NCI-H524 (cell line): ENCODE data around the gene PLEKHG7.
"Not testable (repeated sequence)": the region's sequence is repeated elsewhere in the genome, so short reads cannot be mapped to it uniquely, and the experiment has no call there.

ENCODE experiments used
- DNase-seq, 2 experiments: peaks; one replicate each; lab custom pipeline; 2025; lab: John Stamatoyannopoulos, UW

Gene PLEKHG7

DNA sequence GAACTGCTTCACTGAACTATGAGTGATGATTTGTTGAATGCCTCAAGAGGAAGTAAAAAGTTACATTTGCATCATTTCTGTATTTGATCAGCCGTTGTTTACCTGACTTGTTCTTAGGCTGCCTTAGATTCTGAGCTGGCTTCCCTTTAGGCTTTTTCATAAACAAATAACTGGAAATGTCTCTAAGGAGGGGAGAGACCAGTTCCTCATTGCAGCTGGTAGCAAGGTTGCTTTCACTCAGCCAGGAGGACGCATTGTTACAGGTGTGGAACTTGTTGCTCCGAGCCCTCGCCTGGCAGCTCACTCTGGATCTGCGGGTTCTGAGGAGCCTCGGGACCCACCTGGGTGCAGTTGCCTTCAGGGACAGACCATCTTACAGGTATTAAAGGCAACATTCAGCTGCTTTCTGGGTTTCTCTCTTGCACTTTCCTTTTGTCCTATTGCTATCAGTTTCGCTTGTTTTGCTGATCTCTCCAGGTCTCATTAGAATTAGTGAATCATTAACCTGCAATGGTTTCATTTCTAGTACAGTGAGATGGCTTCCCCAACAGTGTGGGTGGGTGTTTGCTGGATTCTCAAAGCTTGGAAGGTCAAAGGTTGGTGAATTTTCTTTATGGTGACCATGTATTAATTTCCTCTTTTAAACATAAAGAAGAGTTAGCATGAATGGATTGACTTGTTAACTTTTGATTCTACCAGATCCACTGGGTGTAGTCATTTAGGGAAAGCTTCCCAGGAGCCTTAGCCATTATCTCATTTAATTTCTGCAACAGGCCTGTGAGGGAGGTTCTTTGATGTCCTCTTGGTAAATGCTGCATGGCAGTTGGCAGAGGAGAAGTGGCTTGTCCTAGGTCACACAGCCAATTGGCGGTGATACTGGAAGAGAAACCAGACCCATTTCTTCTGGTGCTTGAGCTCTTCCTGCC lies at the start of gene PLEKHG7:
TSS of gene PLEKHG7 (plus strand) at position 236 of the 926 bp plus-strand sequence. CDS start 3,643 bp downstream, outside the sequence.
- DNase-seq = no peak

GRCh38 chr12:92654256-92654655 lies 48.5 kb upstream of the PLEKHG7 start:
- DNase-seq = not testable (repeated sequence)

DNA sequence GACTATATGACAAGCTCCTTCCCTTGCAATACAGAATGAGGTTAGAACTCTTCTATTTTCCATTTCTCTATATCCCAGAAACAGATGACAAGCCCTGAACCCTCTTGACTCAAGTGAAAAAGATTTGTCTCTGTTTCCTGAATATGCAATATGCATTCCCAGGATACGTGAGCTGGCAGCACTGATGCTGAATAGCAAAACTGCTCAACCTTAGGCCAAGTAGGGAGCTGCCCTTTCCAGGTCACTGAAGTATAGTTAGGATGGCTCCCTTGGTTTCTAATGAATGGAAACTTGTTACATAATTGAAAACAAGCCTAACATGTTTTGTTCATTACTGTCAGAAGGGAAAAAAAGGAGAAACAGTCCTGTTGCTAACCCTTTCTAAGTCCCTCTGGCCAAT lies 47.9 kb upstream of the PLEKHG7 start:
- DNase-seq = no peak

- DNase-seq = no peak
Measured at GRCh38 chr12:92656911-92657310, 45.9 kb upstream of the PLEKHG7 start.

- no peak for DNase-seq
Measured at GRCh38 chr12:92657770-92658169, 45.0 kb upstream of the PLEKHG7 start.

- no peak for DNase-seq
Measured at GRCh38 chr12:92658611-92659010, 44.2 kb upstream of the PLEKHG7 start.

- no peak for DNase-seq
Measured at GRCh38 chr12:92661269-92661668, 41.5 kb upstream of the PLEKHG7 start.

DNA sequence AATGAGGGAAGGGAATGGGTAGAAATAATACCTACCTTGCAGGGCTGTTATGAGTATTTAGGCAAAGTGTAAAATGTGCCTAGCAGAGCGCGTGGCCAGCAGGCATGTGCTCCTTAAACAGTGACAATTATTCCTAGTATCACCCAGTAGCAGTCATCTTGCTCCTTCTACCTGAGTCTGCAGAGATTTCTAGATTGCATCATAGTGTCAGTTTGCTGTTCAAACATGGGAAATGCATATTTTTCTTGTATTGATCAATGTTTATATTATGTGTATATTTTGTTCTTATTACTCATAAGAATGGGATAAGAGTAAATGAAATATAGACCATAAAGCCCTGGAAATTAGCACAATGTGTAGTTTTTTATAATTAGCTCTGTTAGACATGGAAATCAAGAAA lies 37.3 kb upstream of the PLEKHG7 start:
- DNase-seq = no peak

DNA sequence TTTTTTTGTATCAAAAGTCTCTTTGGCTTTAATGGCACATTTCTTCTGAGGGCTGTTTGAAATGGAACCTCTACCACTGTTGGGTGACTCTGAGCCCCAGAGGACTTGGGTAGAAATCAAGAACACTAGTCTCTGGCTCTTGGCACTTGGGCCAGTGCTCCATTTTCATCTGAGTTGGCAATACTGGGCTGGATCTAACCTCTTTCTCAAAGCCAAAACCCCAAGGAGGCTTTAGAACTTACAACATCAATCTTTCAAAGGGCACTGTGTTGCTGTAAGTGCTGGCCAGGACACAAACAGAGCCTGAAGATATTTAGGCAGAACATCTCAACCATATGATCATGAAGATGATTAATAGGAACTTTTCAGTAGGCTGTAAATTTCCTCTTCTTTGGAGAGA lies 34.0 kb upstream of the PLEKHG7 start:
- DNase-seq = no peak

GRCh38 chr12:92671524-92671923 lies 31.3 kb upstream of the PLEKHG7 start:
- DNase-seq = not testable (repeated sequence)

GRCh38 chr12:92673756-92674155 lies 29.0 kb upstream of the PLEKHG7 start:
- DNase-seq = no peak

DNA sequence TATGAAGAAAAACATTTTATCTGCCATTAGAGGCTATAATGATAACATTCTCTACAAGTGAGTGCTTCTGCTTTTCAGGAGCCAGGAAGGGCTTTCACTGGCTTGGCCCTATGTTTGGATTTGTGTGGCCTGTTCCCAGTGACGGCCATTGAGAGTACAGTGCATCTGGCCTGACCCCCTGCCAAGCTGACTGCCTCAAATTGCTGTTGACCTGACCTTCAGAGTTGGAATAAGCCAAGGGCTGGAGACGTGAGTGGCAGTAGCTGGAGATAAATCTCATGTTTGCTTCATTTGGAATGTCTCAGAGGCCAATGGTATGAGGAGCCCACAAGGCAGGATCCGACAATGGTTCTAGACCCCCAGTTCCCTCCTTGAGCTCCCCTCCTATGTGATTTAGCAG lies 28.3 kb upstream of the PLEKHG7 start:
- DNase-seq = no peak

DNA sequence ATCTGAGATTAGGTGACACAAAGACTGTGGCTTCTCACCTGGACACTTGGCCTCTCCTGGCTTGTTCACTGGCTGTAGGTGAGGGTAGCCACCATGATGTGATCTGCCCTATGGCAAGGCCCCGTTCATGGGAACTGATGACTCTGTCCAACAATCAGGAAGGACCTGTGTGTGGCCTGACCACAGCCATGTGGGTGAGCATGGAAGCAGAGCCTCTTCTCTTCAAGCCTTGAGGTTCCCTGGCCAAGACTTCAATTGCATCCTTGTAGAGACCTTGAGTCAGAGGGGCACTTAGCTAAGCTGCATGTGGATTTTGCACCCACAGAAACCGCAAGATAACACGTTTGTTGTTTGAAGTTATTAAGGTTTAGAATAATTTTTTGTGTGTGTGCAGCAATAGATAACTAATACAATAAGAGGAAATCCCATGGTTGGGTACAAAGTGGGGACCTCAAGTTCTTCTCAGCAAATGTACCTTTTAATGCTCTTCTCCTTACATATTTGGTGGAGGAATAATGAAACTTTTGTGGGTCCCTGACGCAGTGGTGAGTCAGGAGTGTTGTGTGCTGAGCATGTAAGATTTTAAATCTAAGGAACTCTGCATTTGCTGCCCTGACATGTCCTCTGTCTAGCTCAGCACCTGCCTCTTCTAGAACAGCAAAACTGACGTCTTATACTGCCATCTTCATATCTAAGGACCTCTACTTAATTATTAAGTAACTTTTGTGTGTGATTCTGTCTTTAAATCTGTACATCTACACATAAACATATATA lies 27.5 kb upstream of the PLEKHG7 start:
- DNase-seq = no peak

DNA sequence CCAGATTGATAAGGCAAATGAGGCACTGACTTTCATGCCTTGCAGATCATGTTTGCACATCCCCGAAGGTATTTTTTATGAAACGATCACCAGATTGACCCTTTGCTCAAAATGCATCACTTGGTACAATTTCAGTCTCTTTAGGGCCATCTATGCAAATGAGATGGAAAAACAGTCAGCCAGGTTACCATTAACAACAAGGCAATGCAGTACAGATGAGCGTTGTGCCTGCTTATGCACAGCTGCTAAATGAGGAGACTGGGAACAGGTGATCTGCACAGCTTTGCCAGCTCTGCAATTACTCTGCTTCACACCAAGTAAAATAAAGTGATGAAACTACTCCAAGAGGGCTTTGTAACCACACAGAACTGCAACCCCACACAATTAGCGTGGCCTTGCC lies 26.1 kb upstream of the PLEKHG7 start:
- no peak for DNase-seq

- DNase-seq = no peak
Measured at GRCh38 chr12:92690601-92691000, 12.2 kb upstream of the PLEKHG7 start.

- DNase-seq = no peak
Measured at GRCh38 chr12:92695056-92695455, 7.7 kb upstream of the PLEKHG7 start.

- no peak for DNase-seq
Measured at GRCh38 chr12:92695577-92695976, 7.2 kb upstream of the PLEKHG7 start.

GRCh38 chr12:92696216-92696615 lies 6.6 kb upstream of the PLEKHG7 start:
- DNase-seq = no peak

DNA sequence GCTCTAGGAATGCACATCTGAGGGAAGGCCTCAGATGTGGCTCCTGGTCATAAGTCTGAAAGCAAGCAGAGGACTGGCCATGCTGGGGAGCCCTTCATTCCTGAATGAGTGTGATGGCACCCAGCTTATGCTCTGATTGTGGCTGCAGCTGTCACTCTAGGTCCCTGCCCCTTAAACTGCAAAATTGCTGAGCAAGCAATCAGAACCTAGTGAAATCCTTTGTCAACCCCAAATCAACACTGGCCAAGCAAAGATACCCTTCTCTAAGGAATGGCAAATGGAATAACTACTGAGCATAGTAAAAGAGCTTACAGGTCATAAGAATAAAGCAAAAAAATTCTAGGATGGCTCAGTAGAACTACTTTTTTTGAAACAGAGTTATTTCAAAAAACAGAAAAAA lies 4.3 kb upstream of the PLEKHG7 start:
- DNase-seq = no peak

DNA sequence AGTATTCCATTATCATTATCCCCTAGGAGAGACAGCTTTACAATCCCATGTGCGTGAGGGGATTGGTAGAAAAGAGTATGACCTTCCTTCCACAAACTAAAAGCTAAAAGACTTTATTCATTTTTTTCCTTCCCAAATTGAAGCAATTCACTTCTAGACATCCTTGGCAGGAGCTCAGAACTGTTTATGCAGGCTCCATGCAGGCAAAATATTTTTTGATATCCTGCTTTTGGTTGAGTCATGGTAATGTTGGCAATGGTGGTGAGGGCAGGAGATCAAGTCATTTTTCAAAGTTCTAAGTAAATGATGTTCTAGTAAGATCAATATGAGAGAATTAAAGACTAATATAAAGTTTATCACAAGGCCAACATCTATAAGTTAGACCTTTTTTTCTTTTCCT lies 1.3 kb upstream of the PLEKHG7 start:
- no peak for DNase-seq

GRCh38 chr12:92703786-92704185 lies 997 bp downstream of the PLEKHG7 start:
- no peak for DNase-seq

DNA sequence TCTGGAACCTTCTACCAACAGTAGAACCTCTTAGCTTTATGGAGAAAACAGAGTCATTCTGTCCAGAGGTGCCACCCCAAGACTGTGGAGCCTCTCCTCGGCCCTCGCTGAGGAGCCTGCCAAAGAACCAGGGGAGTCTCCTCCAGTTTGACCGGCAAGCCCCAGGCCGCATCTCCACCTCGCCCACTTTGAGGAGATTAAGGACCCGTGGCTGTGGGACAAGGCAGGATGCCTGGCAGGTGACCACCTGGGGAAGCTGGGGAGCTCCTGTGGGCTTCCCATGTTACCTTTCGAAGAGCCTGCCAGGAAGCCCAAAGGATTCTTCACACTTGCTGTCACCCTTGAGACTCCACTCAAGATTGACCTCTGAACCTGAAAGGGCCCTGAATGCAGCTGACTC lies 3.8 kb downstream of the PLEKHG7 start:
- DNase-seq = no peak

GRCh38 chr12:92707926-92708325 lies 5.1 kb downstream of the PLEKHG7 start:
- DNase-seq = no peak
